ENCODE results near the gene MTHFD2L.

Gene MTHFD2L

GRCh38 chr4:74315376-74315775 is 157.5 kb downstream of the MTHFD2L start:
- H3K79me2 ChIP-seq (ENCODE audit: insufficient read depth, low read depth), result no peaks in the 10 kb centered on the region
- H3K4me1 ChIP-seq (ENCODE audit: low read depth, poor library complexity, severe bottlenecking), result peaks cover 9% of the 10 kb centered on the region
- H4K20me1 ChIP-seq (ENCODE audit: insufficient read depth), result no peaks in the 10 kb centered on the region
- no peak overlapping the region for H3K27ac ChIP-seq
- no peaks in the 10 kb centered on the region for H3K27me3 ChIP-seq (ENCODE audit: insufficient read depth, low read depth)
- H3K4me3 ChIP-seq (IDR thresholded peaks at IDR 0.05; ENCODE audit: insufficient read depth, low read depth, low read length), result no peak overlapping the region
- H3K9ac ChIP-seq, result no peak overlapping the region
- H2AFZ ChIP-seq (ENCODE audit: low read depth), result no peak overlapping the region
- H3K4me2 ChIP-seq, result no peak overlapping the region
- no peaks in the 10 kb centered on the region for H3K36me3 ChIP-seq (ENCODE audit: insufficient read depth)
- no peak for TF ChIP-seq CTCF (conservative IDR thresholded peaks at IDR 0.05; ENCODE audit: low read depth, low read length)

- peaks cover 12% of the 10 kb centered on the region for H3K4me1 ChIP-seq (ENCODE audit: low read depth, poor library complexity, severe bottlenecking)
- no peaks in the 10 kb centered on the region for H3K79me2 ChIP-seq (ENCODE audit: insufficient read depth, low read depth)
- H3K4me3 ChIP-seq (IDR thresholded peaks at IDR 0.05; ENCODE audit: insufficient read depth, low read depth, low read length), result no peak overlapping the region
- no peak overlapping the region for H2AFZ ChIP-seq (ENCODE audit: low read depth)
- H4K20me1 ChIP-seq (ENCODE audit: insufficient read depth), result no peaks in the 10 kb centered on the region
- TF ChIP-seq CTCF (conservative IDR thresholded peaks at IDR 0.05; ENCODE audit: low read depth, low read length), result no peak
- H3K27ac ChIP-seq, result no peak overlapping the region
- H3K36me3 ChIP-seq (ENCODE audit: insufficient read depth), result no peaks in the 10 kb centered on the region
- H3K4me2 ChIP-seq, result no peak overlapping the region
- no peaks in the 10 kb centered on the region for H3K27me3 ChIP-seq (ENCODE audit: insufficient read depth, low read depth)
- H3K9ac ChIP-seq, result no peak overlapping the region
These were observed 158.5 kb downstream of the MTHFD2L start for GRCh38 chr4:74316397-74316796.

- no peak for TF ChIP-seq CTCF (conservative IDR thresholded peaks at IDR 0.05; ENCODE audit: low read depth, low read length)
- Histone ChIP-seq H3K79me2 (ENCODE audit: insufficient read depth, low read depth) (no peaks in the 10 kb centered on the region), H3K4me1 (ENCODE audit: low read depth, poor library complexity, severe bottlenecking) (peaks cover 12% of the 10 kb centered on the region), H3K9ac (no peak overlapping the region), H2AFZ (ENCODE audit: low read depth) (no peak overlapping the region), H3K27ac (no peak overlapping the region), H3K4me3 (IDR thresholded peaks at IDR 0.05; ENCODE audit: insufficient read depth, low read depth, low read length) (no peak overlapping the region), H3K27me3 (ENCODE audit: insufficient read depth, low read depth) (no peaks in the 10 kb centered on the region), H4K20me1 (ENCODE audit: insufficient read depth) (no peaks in the 10 kb centered on the region), H3K4me2 (no peak overlapping the region), H3K36me3 (ENCODE audit: insufficient read depth) (no peaks in the 10 kb centered on the region)
These were observed 159.8 kb downstream of the MTHFD2L start for GRCh38 chr4:74317616-74318246.

GRCh38 chr4:74318276-74318675 is 160.4 kb downstream of the MTHFD2L start:
- H3K4me3 ChIP-seq (IDR thresholded peaks at IDR 0.05; ENCODE audit: insufficient read depth, low read depth, low read length), result no peak overlapping the region
- no peaks in the 10 kb centered on the region for H3K36me3 ChIP-seq (ENCODE audit: insufficient read depth)
- H3K27ac ChIP-seq, result no peak overlapping the region
- H2AFZ ChIP-seq (ENCODE audit: low read depth), result no peak overlapping the region
- no peak for TF ChIP-seq CTCF (conservative IDR thresholded peaks at IDR 0.05; ENCODE audit: low read depth, low read length)
- H3K27me3 ChIP-seq (ENCODE audit: insufficient read depth, low read depth), result no peaks in the 10 kb centered on the region
- H4K20me1 ChIP-seq (ENCODE audit: insufficient read depth), result no peaks in the 10 kb centered on the region
- H3K4me2 ChIP-seq, result no peak overlapping the region
- H3K9ac ChIP-seq, result no peak overlapping the region
- no peaks in the 10 kb centered on the region for H3K79me2 ChIP-seq (ENCODE audit: insufficient read depth, low read depth)
- peaks cover 12% of the 10 kb centered on the region for H3K4me1 ChIP-seq (ENCODE audit: low read depth, poor library complexity, severe bottlenecking)
